ENCODE measurements around the gene ENTPD2. TPM values are rescaled to one million over a fixed set of nuclear protein-coding genes. Genes with fewer than 3 reads are reported as not detected.

ENTPD2 gene
- total and polyA plus RNA-seq, 9 of the 15 experiments (the other 6 are each of a cell fraction or from before 2014, with no cell fraction given), result 0.04 to 0.60 (median 0.14) TPM; not detected in 4

- Histone ChIP-seq H3K36me3 (ENCODE audit: control insufficient read depth, insufficient read depth, low read length) (peaks cover 16% of the 10 kb centered on the region), H4K20me1 (replicated peaks; ENCODE audit: control insufficient read depth, insufficient read depth, low read length) (no peaks in the 10 kb centered on the region), H3K4me1 (replicated peaks in 1 of 2; ENCODE audit: control insufficient read depth in 2 of 2, insufficient read depth in 2 of 2, low read length in 2 of 2) (peaks cover 32 to 76% of the 10 kb centered on the region in 2 experiments; a peak in 4 of 5 replicates), H3K9me1 (ENCODE audit: control insufficient read depth, insufficient read depth, low read length) (no peaks in the 10 kb centered on the region), H3K9me3 (replicated peaks; ENCODE audit: control insufficient read depth, insufficient read depth, low read depth, low read length) (no peaks in the 10 kb centered on the region), H3K27me3 (ENCODE audit: control insufficient read depth in 2 of 2, insufficient read depth in 2 of 2, low read length in 2 of 2) (no peaks in the 10 kb centered on the region), H3K4me3 (no peak overlapping the region), H3K9ac (ENCODE audit: insufficient read depth in 1 of 2, low read depth in 2 of 2, low read length in 2 of 2) (no peak overlapping the region), H3K79me2 (ENCODE audit: control insufficient read depth, insufficient read depth, low read length) (peaks cover 30% of the 10 kb centered on the region), H2AFZ (ENCODE audit: low read depth, low read length) (no peak overlapping the region), H3K4me2 (ENCODE audit: insufficient read depth, low read length) (no peak overlapping the region), H3K27ac (ENCODE audit: extremely low read depth, low read depth, low read length) (no peak overlapping the region; the same call in 2 of the 3 replicates)
- FAIRE-seq, result no peak
- in situ Hi-C loops (cut with MboI), result no loop called here
- no peak for DNase-seq (ENCODE audit: extremely low read depth in 1 of 4, low spot score in 3 of 4)
- intact Hi-C loops (cut with micrococcal nuclease), result no loop called here
- ChIA-PET CTCF (ENCODE audit: low intra/inter-chr PET ratio) (no interaction called here), POLR2A (interaction anchor here (0.6 to 2.6 kb wide), 6 partner anchors 9 to 156 kb away, joined by 3 to 14 read pairs (median 4); partner anchors contain the start of genes SAPCD2 and TUBB4B)
- BruUV-seq (replicated peaks), result no TSS peak
- no peak for TF ChIP-seq L3MBTL2 (IDR thresholded peaks at IDR 0.05)
- TF ChIP-seq ZNF282 (CRISPR knock-in tag; IDR thresholded peaks at IDR 0.05), result no peak
- TF ChIP-seq BRF2 (IDR thresholded peaks at IDR 0.05; ENCODE audit: borderline replicate concordance, insufficient read depth, insufficient read length), result no peak
- no peak for TF ChIP-seq EGR1 (conservative IDR thresholded peaks at IDR 0.05)
- no peak for TF ChIP-seq ZNF12 (CRISPR knock-in tag; IDR thresholded peaks at IDR 0.05)
- no peak for TF ChIP-seq ESRRA (IDR thresholded peaks at IDR 0.05; ENCODE audit: borderline replicate concordance, low read depth)
- no peak for TF ChIP-seq NFATC3 (IDR thresholded peaks at IDR 0.05)
- no peak for TF ChIP-seq ELF2 (CRISPR knock-in tag; IDR thresholded peaks at IDR 0.05)
- TF ChIP-seq NFIX (CRISPR knock-in tag; IDR thresholded peaks at IDR 0.05; ENCODE audit: low read depth), result no peak
- no peak for TF ChIP-seq ZBTB1 (CRISPR knock-in tag; IDR thresholded peaks at IDR 0.05; ENCODE audit: borderline replicate concordance, low read depth)
- TF ChIP-seq CHCHD3 (CRISPR knock-in tag; IDR thresholded peaks at IDR 0.05), result no peak
- TF ChIP-seq TFAM (CRISPR knock-in tag; conservative IDR thresholded peaks at IDR 0.05), result no peak
- TF ChIP-seq CBFA2T2 (conservative IDR thresholded peaks at IDR 0.05), result no peak
- TF ChIP-seq C11orf30 (IDR thresholded peaks at IDR 0.05; ENCODE audit: low read depth), result no peak
- no peak for ATAC-seq
- 78% methylated on average over 9 of the region's 9 CpGs for WGBS (ENCODE audit: insufficient coverage, low coverage, missing lambda C conversion rate)
These were observed 30.7 kb upstream of the ENTPD2 start for GRCh38 chr9:137084526-137084925.

Data from K562 (cell line).